GM12865 (cell line): ENCODE measurements around the gene GTPBP2.

Experiments
- DNase-seq: peaks from one replicate; pipeline ENCODE4 v3.0.0; 2010; ENCODE audit warnings: low read depth
- H3K4me3 ChIP-seq: 2 replicates; pipeline ENCODE4 v1.5.1; 2011; ENCODE audit warnings: mild to moderate bottlenecking, low read depth, low read length, control low read depth
- CTCF ChIP-seq: IDR thresholded peaks from 2 replicates; pipeline ENCODE4 v1.5.1; 2011; ENCODE audit warnings: low read length, control low read depth, low read depth, inconsistent platforms; ENCODE audit not compliant: insufficient read depth; ENCODE audit errors: missing control alignments

The GTPBP2 gene

GRCh38 chr6:43671801-43672690 lies 43.0 kb upstream of the GTPBP2 start:
- DNase-seq, result no peak
- H3K4me3 ChIP-seq, result no peak overlapping the region
- TF ChIP-seq CTCF, result no peak

GRCh38 chr6:43671011-43671800 lies 42.1 kb upstream of the GTPBP2 start:
- no peak for TF ChIP-seq CTCF
- no peak for DNase-seq
- no peak overlapping the region for H3K4me3 ChIP-seq

- H3K4me3 ChIP-seq, result no peak overlapping the region
- no peak for TF ChIP-seq CTCF
- no peak for DNase-seq
These were observed 41.5 kb upstream of the GTPBP2 start for GRCh38 chr6:43670623-43670986.

GRCh38 chr6:43669922-43670622 lies 41.0 kb upstream of the GTPBP2 start:
- no peak for DNase-seq
- TF ChIP-seq CTCF, result no peak
- H3K4me3 ChIP-seq, result no peak overlapping the region

GRCh38 chr6:43669050-43669921 lies 40.2 kb upstream of the GTPBP2 start:
- no peak for DNase-seq
- H3K4me3 ChIP-seq, result no peak overlapping the region
- TF ChIP-seq CTCF, result no peak
